B cell (primary cell): ENCODE data around the gene ZNF621. TPM values are rescaled to one million over a fixed set of nuclear protein-coding genes. Genes with fewer than 3 reads are reported as not detected.

Experiments
- ATAC-seq: fragments of 200-7000 bp; cut with Tn5 transposase; one replicate; pipeline ENCODE4 v1.10.0; 2021; ENCODE audit warnings: low read depth, mild to moderate bottlenecking, moderate number of reproducible peaks, moderate library complexity
- CTCF ChIA-PET: fragments of 350-600 bp; sonication (Branson Sonifier 250); formaldehyde crosslinking; loops from one replicate; lab custom pipeline; 2021; ENCODE audit warnings: antibody characterized with exemption, inconsistent platforms; lab: Charles Lee
- POLR2A ChIA-PET: fragments of 350-600 bp; sonication (Branson Sonifier 250); formaldehyde crosslinking; loops from one replicate; lab custom pipeline; 2021; ENCODE audit warnings: antibody characterized with exemption; lab: Charles Lee
- DNase-seq: peaks from one replicate; pipeline ENCODE4 v3.0.0; 2013
- H2AFZ ChIP-seq: 2 replicates; pipeline ENCODE4 v1.6.1; 2012; ENCODE audit warnings: mild to moderate bottlenecking, low read depth, low read length; ENCODE audit not compliant: insufficient read depth, poor library complexity, severe bottlenecking
- H3K27ac ChIP-seq, 2 donors: 1 replicate in 1 of 2; 2 replicates in 1 of 2; pipeline ENCODE4 v1.5.1; 2012 to 2013; ENCODE audit warnings: low read length in 2 of 2, mild to moderate bottlenecking in 2 of 2, moderate library complexity in 1 of 2
- H3K27me3 ChIP-seq, 4 experiments: fragments of 200-600 bp in 1 of 4; sonication (generic) in 1 of 4; replicated peaks in 1 of 4; 1 replicate in 2 of 4; 2 replicates in 2 of 4; pipeline versions ENCODE4 v1.6.1 to v1.7.0; 2013 to 2016; ENCODE audit warnings: low read length in 3 of 4, mild to moderate bottlenecking in 2 of 4, mixed read lengths in 1 of 4, moderate library complexity in 1 of 4; ENCODE audit not compliant: insufficient read depth in 4 of 4, control insufficient read depth in 3 of 4; ENCODE audit errors: control extremely low read depth in 1 of 4
- H3K36me3 ChIP-seq, 2 experiments: replicated peaks in 1 of 2; 1 replicate in 1 of 2; 2 replicates in 1 of 2; pipeline versions ENCODE4 v1.6.1 to v1.7.1; 2013; ENCODE audit warnings: low read length in 1 of 2; ENCODE audit not compliant: insufficient read depth in 2 of 2, control insufficient read depth in 1 of 2; ENCODE audit errors: control extremely low read depth in 1 of 2, extremely low read depth in 1 of 2
- H3K4me1 ChIP-seq, 2 donors: fragments of 200-600 bp in 1 of 2; sonication (generic) in 1 of 2; 1 replicate in 1 of 2; 2 replicates in 1 of 2; pipeline versions ENCODE4 v1.5.1 to v1.6.1; 2013 to 2017; ENCODE audit warnings: low read length in 2 of 2; ENCODE audit not compliant: control insufficient read depth in 2 of 2, insufficient read depth in 2 of 2
- H3K4me2 ChIP-seq: replicated peaks from 2 replicates; pipeline ENCODE3; 2012; ENCODE audit warnings: mild to moderate bottlenecking, low read depth, low read length; ENCODE audit not compliant: poor library complexity, severe bottlenecking
- H3K4me3 ChIP-seq, 5 experiments: fragments of 200-600 bp in 1 of 5; sonication (generic) in 1 of 5; 1 replicate in 3 of 5; 2 replicates in 2 of 5; pipeline versions ENCODE4 v1.5.1 to v1.7.0; 2011 to 2016; ENCODE audit warnings: low read length in 4 of 5, mild to moderate bottlenecking in 4 of 5, low read depth in 2 of 5, control low read depth in 1 of 5, moderate library complexity in 1 of 5; ENCODE audit not compliant: insufficient read depth in 1 of 5; ENCODE audit errors: control extremely low read depth in 1 of 5, extremely low read depth in 1 of 5
- H3K79me2 ChIP-seq: fragments of 200-600 bp; sonication (generic); one replicate; pipeline ENCODE4 v1.6.0; 2016; ENCODE audit warnings: low read length; ENCODE audit not compliant: control insufficient read depth, insufficient read depth
- H3K9ac ChIP-seq: fragments of 200-600 bp; sonication (generic); 2 replicates; pipeline ENCODE4 v1.6.1; 2017; ENCODE audit warnings: mild to moderate bottlenecking, low read length, moderate library complexity
- H3K9me3 ChIP-seq, 3 donors: one replicate each; pipeline versions ENCODE4 v1.6.1 to v1.7.1; 2013; ENCODE audit warnings: low read length in 2 of 3; ENCODE audit not compliant: control insufficient read depth in 2 of 3, insufficient read depth in 1 of 3; ENCODE audit errors: control extremely low read depth in 1 of 3
- H4K20me1 ChIP-seq: 2 replicates; pipeline ENCODE4 v1.6.0; 2012; ENCODE audit warnings: mild to moderate bottlenecking, low read length; ENCODE audit not compliant: insufficient read depth, control insufficient read depth, poor library complexity, severe bottlenecking
- H3K27ac Mint-ChIP-seq: one replicate; pipeline ENCODE4 v1.8.0; 2021; ENCODE audit warnings: mixed read lengths
- H3K27me3 Mint-ChIP-seq: one replicate; pipeline ENCODE4 v1.8.0; 2021; ENCODE audit warnings: mixed read lengths
- H3K4me1 Mint-ChIP-seq: one replicate; pipeline ENCODE4 v1.8.0; 2021; ENCODE audit warnings: mixed read lengths
- H3K4me3 Mint-ChIP-seq: one replicate; pipeline ENCODE4 v1.8.0; 2021; ENCODE audit warnings: mixed read lengths
- H3K9me3 Mint-ChIP-seq: one replicate; pipeline ENCODE4 v1.8.0; 2022; ENCODE audit warnings: mixed read lengths; ENCODE audit not compliant: insufficient read depth
- CTCF ChIP-seq: fragments of 200-600 bp; IDR thresholded peaks from one replicate; pipeline ENCODE4 v1.8.0; 2022; ENCODE audit warnings: antibody characterized with exemption, mild to moderate bottlenecking
- EZH2 ChIP-seq: IDR thresholded peaks from 2 replicates; pipeline ENCODE4 v1.6.1; 2012; ENCODE audit warnings: borderline replicate concordance, low read depth, mild to moderate bottlenecking, moderate library complexity, low read length; ENCODE audit not compliant: insufficient read depth, poor library complexity, severe bottlenecking
- WGBS: methylation state at CpG from one replicate; pipeline ENCODE4 v1.1.5; 2013; ENCODE audit warnings: missing lambda C conversion rate; ENCODE audit not compliant: insufficient coverage; 5-methylcytosine and 5-hydroxymethylcytosine counted together
- intact Hi-C: fragments of 100-400 bp; cut with micrococcal nuclease; formaldehyde crosslinking; loops from one replicate; pipeline ENCODE4 v1.10.0; 2022
- polyA plus RNA-seq: library from polyadenylated mRNA; depleted of rRNA; stranded (reverse); fragments of >200 nt; gene quantifications from 2 replicates; pipeline ENCODE4 v1.2.3, GENCODE V29; 2012
- small RNA-seq: library from RNA; depleted of rRNA; stranded (forward); fragments of <200 nt; gene quantifications from one replicate; pipeline ENCODE3, GENCODE V24; 2012; ENCODE audit warnings: low replicate concordance, low read depth; ENCODE audit not compliant: insufficient read length
- total RNA-seq, 2 donors: library from RNA; stranded (reverse); fragments of 120-200 nt in 1 of 2; gene quantifications; 1 replicate in 1 of 2; 2 replicates in 1 of 2; pipeline versions ENCODE4 v1.2.3 to v1.2.4, GENCODE V29; 2013 to 2022

ZNF621 gene
- total and polyA plus RNA-seq, 2 donors (not counting 1 experiment from before 2014, with no cell fraction given) = 10.2 to 35.2 TPM

- H3K27ac Mint-ChIP-seq = no peak overlapping the region
- H3K4me3 ChIP-seq = no peak overlapping the region
- H3K9me3 ChIP-seq = no peaks in the 10 kb centered on the region
- no peak overlapping the region for H3K27ac ChIP-seq
- no peaks in the 10 kb centered on the region for H3K9me3 Mint-ChIP-seq
- H3K36me3 ChIP-seq = no peaks in the 10 kb centered on the region
- peaks cover 15% of the 10 kb centered on the region for H3K27me3 Mint-ChIP-seq
- intact Hi-C loops = loop anchor here (10.0 kb wide), 3 partner anchors 126 to 1126 kb away; no protein-coding TSS in a partner anchor
- CTCF ChIA-PET = interaction anchor here (0.7 to 14.0 kb wide), 9 partner anchors 8 to 1855 kb away, joined by 3 to 280 read pairs (median 3); no protein-coding TSS in a partner anchor
- TF ChIP-seq CTCF = no peak
- no peak for TF ChIP-seq EZH2
- peaks cover 0 to 3% of the 10 kb centered on the region in 2 donors for H3K4me1 ChIP-seq
- H3K4me3 Mint-ChIP-seq = no peak overlapping the region
- H3K9ac ChIP-seq = no peak overlapping the region
- no peak overlapping the region for H2AFZ ChIP-seq
- peaks cover 0 to 6% (median under 1%) of the 10 kb centered on the region in 4 experiments for H3K27me3 ChIP-seq
- H3K4me2 ChIP-seq = no peak overlapping the region
- H3K79me2 ChIP-seq = no peaks in the 10 kb centered on the region
- peak; percentile 41 for DNase-seq
- POLR2A ChIA-PET = no interaction called here
- no peak for ATAC-seq
- WGBS = 95% methylated on average over 4 of the region's 5 CpGs
- no peaks in the 10 kb centered on the region for H4K20me1 ChIP-seq
- peaks cover 14% of the 10 kb centered on the region for H3K4me1 Mint-ChIP-seq
Measured at GRCh38 chr3:40588406-40588805, 63.6 kb downstream of the ZNF621 start.

Small RNA genes within 50 kb of the gene (small RNA-seq; reads per million reads assigned to genes)
- gene RNU5B-2P = not detected

Other genes starting within 250 kb of the ZNF621 start
- gene EIF1B, start 215.3 kb upstream of the ZNF621 start, total RNA-seq = 70.6 and 78.1 TPM in 2 replicates
- 76.7 and 211 TPM in 2 replicates for gene EIF1B, start 215.3 kb upstream of the ZNF621 start, polyA plus RNA-seq
- gene ENTPD3, start 137.8 kb upstream of the ZNF621 start, total RNA-seq = not detected in 2 replicates
- not detected in 2 replicates for gene ENTPD3, start 137.8 kb upstream of the ZNF621 start, polyA plus RNA-seq
- 2,218 and 2,452 TPM in 2 replicates for gene RPL14, start 67.6 kb upstream of the ZNF621 start, total RNA-seq
- gene RPL14, start 67.6 kb upstream of the ZNF621 start, polyA plus RNA-seq = 413 and 750 TPM in 2 replicates
- gene ZNF619, start 47.8 kb upstream of the ZNF621 start, total RNA-seq = 22.8 and 27.6 TPM in 2 replicates
- 3.3 and 3.6 TPM in 2 replicates for gene ZNF619, start 47.8 kb upstream of the ZNF621 start, polyA plus RNA-seq
- gene ZNF620, start 18.9 kb upstream of the ZNF621 start, total RNA-seq = 5.3 and 6.6 TPM in 2 replicates
- gene ZNF620, start 18.9 kb upstream of the ZNF621 start, polyA plus RNA-seq = 1.2 and 2.0 TPM in 2 replicates